Rectal smooth muscle tissue (tissue), 1 donor: ENCODE results near the gene RPS6KC1.
"Not testable (repeated sequence)": the region's sequence is repeated elsewhere in the genome, so short reads cannot be mapped to it uniquely, and the experiment has no call there.

Experiments used
- H3K27ac ChIP-seq: one replicate; pipeline ENCODE4 v1.7.0; 2013; ENCODE audit warnings: low read depth, low read length, inconsistent platforms
- H3K27me3 ChIP-seq: one replicate; pipeline ENCODE4 v1.7.0; 2013; ENCODE audit warnings: low read length; ENCODE audit not compliant: control insufficient read depth, insufficient read depth
- H3K36me3 ChIP-seq: one replicate; pipeline ENCODE4 v1.7.0; 2013; ENCODE audit warnings: low read length; ENCODE audit not compliant: control insufficient read depth, insufficient read depth
- H3K4me1 ChIP-seq: one replicate; pipeline ENCODE4 v1.7.0; 2013; ENCODE audit warnings: low read length; ENCODE audit not compliant: control insufficient read depth, insufficient read depth
- H3K4me3 ChIP-seq: one replicate; pipeline ENCODE4 v1.7.0; 2013; ENCODE audit warnings: low read length
- H3K9ac ChIP-seq: one replicate; pipeline ENCODE4 v1.7.0; 2013; ENCODE audit warnings: low read length

Gene RPS6KC1

DNA sequence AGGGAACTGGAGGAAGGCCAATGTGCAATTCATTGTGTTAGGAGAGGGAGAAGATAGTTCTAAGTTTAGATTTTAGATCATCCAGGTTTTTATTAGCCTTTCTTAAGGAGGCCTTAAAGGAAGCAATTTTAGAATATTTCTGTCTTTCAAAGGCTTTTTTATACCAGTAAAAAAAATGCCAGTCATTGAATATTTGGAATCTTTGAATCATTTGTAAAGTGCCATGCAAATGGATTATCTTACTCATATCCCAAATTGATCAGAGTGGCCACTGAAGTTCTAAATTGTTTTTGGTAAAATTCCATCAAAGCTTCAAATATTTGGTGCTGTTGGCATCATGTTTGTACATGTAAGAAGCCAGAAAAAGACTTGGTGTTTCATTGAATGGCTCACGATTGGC is 244.8 kb downstream of the RPS6KC1 start:
- Histone ChIP-seq H3K36me3 (no peaks in the 10 kb centered on the region), H3K4me3 (no peak overlapping the region), H3K27me3 (no peaks in the 10 kb centered on the region), H3K9ac (no peak overlapping the region), H3K4me1 (no peaks in the 10 kb centered on the region), H3K27ac (no peak overlapping the region)

DNA sequence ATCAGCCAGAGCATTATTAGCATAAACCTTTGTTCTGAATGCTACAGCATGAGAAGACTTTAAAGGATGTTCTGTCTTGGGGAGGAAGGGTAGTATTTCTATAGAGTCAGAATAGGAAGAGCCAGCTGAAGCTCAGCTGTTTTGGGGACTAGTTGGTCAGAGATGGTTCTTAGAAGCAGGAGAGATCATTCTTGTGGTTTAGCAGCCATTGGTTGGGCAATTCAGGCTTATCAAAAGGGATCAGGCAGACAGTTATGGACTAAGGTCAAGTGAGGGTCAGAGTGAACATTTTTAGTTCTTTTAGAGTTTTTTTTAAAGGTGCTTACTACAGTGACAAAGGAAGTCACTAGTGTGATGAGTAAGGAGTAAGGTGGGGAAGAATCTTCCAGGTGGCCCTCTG is 245.5 kb downstream of the RPS6KC1 start:
- Histone ChIP-seq H3K27me3 (no peaks in the 10 kb centered on the region), H3K27ac (no peak overlapping the region), H3K4me3 (no peak overlapping the region), H3K36me3 (no peaks in the 10 kb centered on the region), H3K9ac (no peak overlapping the region), H3K4me1 (no peaks in the 10 kb centered on the region)

DNA sequence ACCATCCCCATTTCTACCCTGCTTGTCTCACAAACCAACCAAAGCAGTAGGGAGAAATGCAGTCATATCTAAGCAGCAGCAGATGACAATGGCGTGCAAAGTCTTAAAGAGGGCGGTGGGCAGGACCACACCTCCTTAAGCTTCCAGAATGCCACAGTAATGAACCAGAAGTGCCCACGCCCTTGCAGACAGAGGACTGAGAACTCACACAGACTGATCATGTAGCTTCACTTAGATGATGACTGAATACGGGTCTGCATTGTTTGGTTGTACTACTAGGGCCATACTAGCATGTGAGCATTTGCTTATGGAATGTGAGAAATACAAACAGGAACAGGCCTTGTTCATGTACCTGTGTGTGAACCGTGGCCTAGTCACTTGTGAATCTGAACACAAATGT is 246.0 kb downstream of the RPS6KC1 start:
- Histone ChIP-seq H3K27me3 (no peaks in the 10 kb centered on the region), H3K4me1 (no peaks in the 10 kb centered on the region), H3K9ac (no peak overlapping the region), H3K36me3 (no peaks in the 10 kb centered on the region), H3K4me3 (no peak overlapping the region), H3K27ac (no peak overlapping the region)

DNA sequence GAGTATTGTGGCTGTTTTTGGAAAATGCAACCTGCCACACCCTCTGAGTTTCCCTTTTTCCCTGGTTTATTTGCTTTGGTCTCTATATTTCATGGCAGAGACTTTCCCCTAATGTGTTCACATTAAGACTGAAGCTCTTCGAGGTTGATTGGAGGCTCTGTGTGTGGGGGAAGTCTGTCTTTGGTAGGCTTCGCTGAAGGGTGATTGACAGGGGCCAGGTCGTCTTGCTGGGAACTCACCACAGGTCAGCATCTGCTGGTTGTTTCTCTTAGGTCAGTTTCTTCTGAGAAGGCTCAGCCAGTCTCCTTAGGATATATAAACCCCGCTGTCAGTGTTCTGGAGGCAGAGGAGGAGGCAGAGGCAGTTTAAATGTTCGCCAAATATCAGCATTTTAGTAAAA is 249.4 kb downstream of the RPS6KC1 start:
- H3K4me1 ChIP-seq: no peaks in the 10 kb centered on the region

DNA sequence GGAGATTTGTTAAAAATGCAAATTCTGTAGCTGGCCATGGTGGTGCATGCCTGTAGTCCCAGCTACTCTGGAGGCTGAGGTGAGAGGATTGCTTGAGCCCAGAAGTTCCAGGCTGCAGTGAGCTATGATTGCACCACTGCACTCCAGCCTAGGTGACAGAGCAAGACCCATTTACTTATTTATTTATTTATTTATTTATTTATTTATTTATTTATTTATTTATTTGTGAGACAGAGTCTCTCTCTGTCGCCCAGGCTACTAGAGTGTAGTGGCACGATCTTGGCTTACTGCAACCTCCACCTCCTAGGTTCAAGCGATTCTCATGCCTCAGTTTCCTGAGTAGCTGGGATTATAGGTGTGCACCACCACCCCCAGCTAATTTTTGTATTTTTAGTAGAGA is 250.5 kb downstream of the RPS6KC1 start:
- H3K27me3 ChIP-seq, H3K36me3 ChIP-seq, H3K27ac ChIP-seq, H3K4me3 ChIP-seq, H3K9ac ChIP-seq, H3K4me1 ChIP-seq: not testable (repeated sequence)

More for the DNA sequence above, 249.4 kb downstream of the RPS6KC1 start:
- no peak overlapping the region for H3K9ac ChIP-seq
- H3K27ac ChIP-seq: no peak overlapping the region
- H3K27me3 ChIP-seq: no peaks in the 10 kb centered on the region
- H3K4me3 ChIP-seq: no peak overlapping the region
- no peaks in the 10 kb centered on the region for H3K36me3 ChIP-seq

DNA sequence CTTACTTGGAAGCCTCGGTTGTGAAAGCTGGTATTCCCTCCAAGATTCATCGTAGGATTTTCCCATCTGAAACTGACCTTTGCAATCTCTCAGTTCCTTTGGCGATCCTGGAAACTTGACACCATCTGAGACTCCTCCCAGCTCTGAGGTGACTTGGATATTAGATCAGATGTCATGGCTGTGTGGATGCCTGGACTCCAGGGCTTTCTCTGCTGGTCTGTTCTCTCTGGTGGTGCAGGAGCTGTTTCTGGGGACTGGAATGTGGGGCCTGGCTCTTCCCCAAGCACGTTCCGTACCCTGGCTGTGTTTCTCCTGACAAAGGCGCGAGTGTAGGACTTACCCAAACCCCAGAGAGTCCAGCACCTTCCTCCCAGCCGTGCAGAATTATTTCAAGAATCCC is 252.2 kb downstream of the RPS6KC1 start:
- Histone ChIP-seq H3K4me3 (no peak overlapping the region), H3K27ac (no peak overlapping the region), H3K36me3 (no peaks in the 10 kb centered on the region), H3K27me3 (no peaks in the 10 kb centered on the region), H3K4me1 (no peaks in the 10 kb centered on the region), H3K9ac (no peak overlapping the region)

DNA sequence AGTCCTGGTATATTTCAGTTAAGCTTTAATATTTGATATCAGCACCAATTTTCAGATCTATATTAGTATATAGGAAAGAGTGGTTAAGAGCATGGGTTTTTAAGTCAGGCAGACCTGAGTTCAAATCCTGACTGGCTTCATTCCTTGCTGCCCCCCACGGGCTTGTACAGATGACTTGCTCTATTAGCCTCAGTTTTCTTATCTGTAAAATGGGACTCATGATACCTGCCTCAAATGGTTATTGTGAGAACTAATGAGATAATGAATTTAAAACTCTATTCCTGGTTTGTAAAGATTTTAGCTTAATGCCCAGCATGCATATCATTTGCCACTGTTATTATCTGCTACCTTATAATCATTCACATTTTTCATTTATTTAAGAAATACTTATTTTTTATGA is 264.5 kb downstream of the RPS6KC1 start:
- H3K9ac ChIP-seq: no peak overlapping the region

DNA sequence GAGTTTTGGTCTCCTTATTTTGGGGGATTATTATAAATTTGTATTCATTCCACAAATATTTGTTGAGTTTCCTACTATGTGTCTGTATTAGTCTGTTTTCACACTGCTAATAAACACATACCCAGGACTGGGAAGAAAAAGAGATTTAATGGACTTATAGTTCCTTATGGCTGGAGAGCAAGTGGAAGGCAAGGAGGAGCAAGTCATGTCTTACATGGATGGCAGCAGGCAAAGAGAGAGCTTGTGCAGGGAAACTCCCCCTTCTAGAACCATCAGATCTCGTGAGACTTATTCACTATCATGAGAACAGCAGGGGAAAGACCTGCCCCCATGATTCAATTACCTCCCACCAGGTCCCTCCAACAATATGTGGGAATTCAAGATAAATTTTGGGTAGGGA is 267.4 kb downstream of the RPS6KC1 start:
- H3K4me3 ChIP-seq, H3K9ac ChIP-seq, H3K36me3 ChIP-seq, H3K27me3 ChIP-seq, H3K4me1 ChIP-seq, H3K27ac ChIP-seq: not testable (repeated sequence)

More for the DNA sequence above, 264.5 kb downstream of the RPS6KC1 start:
- no peak overlapping the region for H3K4me3 ChIP-seq
- no peaks in the 10 kb centered on the region for H3K4me1 ChIP-seq
- no peaks in the 10 kb centered on the region for H3K27me3 ChIP-seq
- no peak overlapping the region for H3K27ac ChIP-seq
- no peaks in the 10 kb centered on the region for H3K36me3 ChIP-seq

DNA sequence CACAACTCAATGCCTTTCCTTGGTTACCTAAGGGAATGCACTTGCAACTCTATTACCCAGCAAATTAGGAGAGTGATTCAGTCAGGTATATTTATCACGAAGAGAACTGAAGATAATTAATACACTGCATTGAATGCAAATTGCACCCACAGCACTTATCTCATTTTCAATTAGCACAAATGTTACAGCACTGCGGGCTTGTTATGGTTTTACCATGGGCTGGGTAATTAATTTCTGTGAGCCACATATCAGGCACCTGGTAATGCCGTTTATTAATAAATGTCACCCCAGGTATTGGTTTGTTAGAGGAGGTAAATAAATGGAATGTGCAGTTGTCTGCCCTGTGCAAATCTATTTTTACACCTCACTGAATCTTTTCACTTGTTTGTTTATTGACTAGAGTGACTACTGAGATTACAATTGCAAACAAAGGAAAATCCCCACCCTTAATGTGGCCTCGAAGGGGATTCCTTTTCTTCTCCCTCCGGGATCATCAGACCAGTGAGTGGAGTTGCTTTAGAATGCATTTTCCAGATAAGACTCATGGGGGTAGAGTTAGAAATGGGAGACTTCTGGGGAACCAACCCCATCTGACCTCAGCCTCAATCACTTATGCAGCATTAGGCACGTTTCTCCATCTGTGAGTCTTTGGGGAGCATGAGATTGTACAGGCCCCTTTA is 269.3 kb downstream of the RPS6KC1 start:
- Histone ChIP-seq H3K27me3 (no peaks in the 10 kb centered on the region), H3K36me3 (no peaks in the 10 kb centered on the region), H3K9ac (no peak overlapping the region), H3K4me1 (no peaks in the 10 kb centered on the region), H3K27ac (no peak overlapping the region), H3K4me3 (no peak overlapping the region)
